Endodermal cell (in vitro differentiated cells): Measurements from ENCODE around the gene XKR7. TPM values are rescaled to one million over a fixed set of nuclear protein-coding genes. Genes with fewer than 3 reads are reported as not detected.

Experiments used
- DNase-seq: peaks from one replicate; pipeline ENCODE4 v3.0.0-alpha.2; 2017
- H3K27ac ChIP-seq: 2 replicates; pipeline ENCODE4 v1.5.1; 2013; ENCODE audit warnings: mild to moderate bottlenecking, low read depth, low read length, moderate library complexity
- H3K27me3 ChIP-seq: 2 replicates; pipeline ENCODE4 v1.6.1; 2013; ENCODE audit warnings: mild to moderate bottlenecking, low read length, moderate library complexity; ENCODE audit not compliant: insufficient read depth, control insufficient read depth, poor library complexity, severe bottlenecking
- H3K36me3 ChIP-seq: 2 replicates; pipeline ENCODE4 v1.7.0; 2013; ENCODE audit warnings: mild to moderate bottlenecking, low read length, moderate library complexity; ENCODE audit not compliant: control insufficient read depth, insufficient read depth
- H3K4me1 ChIP-seq: one replicate; pipeline ENCODE4 v1.7.0; 2013; ENCODE audit warnings: low read length; ENCODE audit not compliant: control insufficient read depth, insufficient read depth
- H3K4me3 ChIP-seq: 2 replicates; pipeline ENCODE4 v1.5.1; 2013; ENCODE audit warnings: mild to moderate bottlenecking, low read length, moderate library complexity
- H3K9ac ChIP-seq: 2 replicates; pipeline ENCODE4 v1.6.1; 2013; ENCODE audit warnings: mild to moderate bottlenecking, low read length, moderate library complexity; ENCODE audit not compliant: poor library complexity, severe bottlenecking; ENCODE audit errors: extremely low read depth
- H3K9me3 ChIP-seq: 2 replicates; pipeline ENCODE4 v1.6.1; 2013; ENCODE audit warnings: mild to moderate bottlenecking, low read length, moderate library complexity; ENCODE audit not compliant: control insufficient read depth
- H3K27ac Mint-ChIP-seq: 2 replicates; pipeline ENCODE4 v1.8.0; 2020; ENCODE audit warnings: mixed read lengths
- H3K27me3 Mint-ChIP-seq: 2 replicates; pipeline ENCODE4 v1.8.0; 2021; ENCODE audit warnings: mild to moderate bottlenecking, mixed read lengths; ENCODE audit not compliant: insufficient read depth
- H3K36me3 Mint-ChIP-seq: 2 replicates; pipeline ENCODE4 v1.8.0; 2020; ENCODE audit warnings: low read depth, mixed read lengths
- H3K4me1 Mint-ChIP-seq: 2 replicates; pipeline ENCODE4 v1.8.0; 2020; ENCODE audit warnings: mixed read lengths
- H3K4me3 Mint-ChIP-seq: 2 replicates; pipeline ENCODE4 v1.8.0; 2020; ENCODE audit warnings: mild to moderate bottlenecking, moderate library complexity, mixed read lengths
- H3K9me3 Mint-ChIP-seq: 2 replicates; pipeline ENCODE4 v1.8.0; 2020; ENCODE audit warnings: mild to moderate bottlenecking, mixed read lengths
- WGBS, 2 experiments: methylation state at CpG; one replicate each; pipeline versions ENCODE4 v1.1.5 to v1.1.7; 2013; ENCODE audit warnings: missing lambda C conversion rate in 2 of 2, mixed read lengths in 1 of 2; ENCODE audit not compliant: insufficient coverage in 1 of 2, insufficient read length in 1 of 2; 5-methylcytosine and 5-hydroxymethylcytosine counted together
- total RNA-seq, 2 donors: library from RNA; stranded (reverse); fragmentation: NEBNext Ultra II Directional in 1 of 2; extraction: Animal tissue kit (Norgen Biotek cat#: 25700) in 1 of 2; gene quantifications; 2 replicates in 1 of 2; 3 replicates in 1 of 2; pipeline ENCODE4 v1.2.1, GENCODE V29; 2021
- TF ChIP-seq, protein P1 (sequence below): fragments of 200-600 bp; sonication (generic); conservative IDR thresholded peaks from 2 replicates; pipeline ENCODE4 v1.5.0; 2021; ENCODE audit warnings: antibody characterized with exemption, mild to moderate bottlenecking

The XKR7 gene
- total RNA-seq, 2 donors from 2014 or later, result 2.7 to 3.1 TPM

DNA sequence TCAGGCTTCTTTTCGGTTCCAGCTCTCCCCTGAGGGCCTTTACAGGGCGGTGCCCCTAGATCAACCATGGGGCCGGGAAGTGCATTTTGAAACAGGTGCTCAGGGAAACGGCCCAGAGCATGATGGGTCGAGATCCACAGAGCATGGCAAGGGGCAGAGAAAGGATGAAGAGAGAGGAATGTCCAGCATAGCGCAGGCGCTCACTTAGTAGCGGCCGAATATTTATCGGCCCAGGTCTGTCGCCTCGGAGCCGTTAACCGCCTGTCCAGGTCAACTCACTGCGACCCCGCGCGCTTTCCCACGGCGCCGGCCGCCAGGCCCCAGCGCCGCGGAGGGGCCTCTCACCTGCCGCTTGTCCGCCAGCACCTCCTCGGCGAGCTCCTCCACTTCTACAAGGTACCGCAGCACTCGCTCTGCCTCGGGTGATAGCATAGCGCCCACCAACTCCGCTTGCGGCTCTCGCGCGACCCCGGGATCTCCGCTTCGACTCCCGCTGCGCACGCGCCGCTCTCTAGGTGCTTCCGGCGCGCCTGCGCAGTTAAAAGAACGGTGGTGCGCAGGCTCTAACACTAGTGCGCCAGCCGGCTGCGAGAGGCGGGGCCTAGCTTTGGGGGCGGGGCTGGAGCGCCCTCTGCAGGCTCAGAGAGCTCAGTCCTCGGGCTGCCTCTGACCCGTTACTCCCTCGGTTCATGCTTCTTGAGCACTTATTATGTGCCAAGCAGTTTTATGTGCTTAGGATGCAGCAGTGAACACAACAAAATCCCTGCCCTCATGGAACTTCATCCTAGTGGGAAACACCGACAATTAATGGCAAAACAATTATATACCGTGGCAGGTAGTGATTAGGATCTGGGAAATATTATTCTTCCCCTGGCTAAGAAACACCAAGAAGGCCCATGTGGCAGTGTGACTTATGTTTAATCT lies 16.2 kb upstream of the XKR7 start, which contains the start of gene PDRG1:
PDRG1 (minus strand) TSS at position 517 of the 924 bp plus-strand sequence; CDS start at position 432, 85 bp downstream.
- H3K4me1 Mint-ChIP-seq, result peaks cover 7% of the 10 kb centered on the region
- peaks cover 13% of the 10 kb centered on the region for H3K9me3 ChIP-seq
- H3K27me3 ChIP-seq, result peaks cover 9% of the 10 kb centered on the region
- peak within 1 kb of the TSS; percentile 92 for H3K27ac Mint-ChIP-seq
- peaks cover 34% of the 10 kb centered on the region for H3K36me3 ChIP-seq
- WGBS, 2 experiments, result 0 to 1% methylated on average over 29 to 63 of the region's 63 CpGs
- H3K9ac ChIP-seq, result peak within 1 kb of the TSS; percentile 88
- H3K9me3 Mint-ChIP-seq, result peaks cover 6% of the 10 kb centered on the region
- H3K4me3 Mint-ChIP-seq, result peak within 1 kb of the TSS; percentile 94
- peaks cover 37% of the 10 kb centered on the region for H3K27me3 Mint-ChIP-seq
- H3K4me3 ChIP-seq, result peak within 1 kb of the TSS; percentile 96
- peak within 1 kb of the TSS; percentile 58 for H3K27ac ChIP-seq
- no peaks in the 10 kb centered on the region for H3K4me1 ChIP-seq
- peak; percentile 98 for DNase-seq
- TF ChIP-seq, protein P1, sequence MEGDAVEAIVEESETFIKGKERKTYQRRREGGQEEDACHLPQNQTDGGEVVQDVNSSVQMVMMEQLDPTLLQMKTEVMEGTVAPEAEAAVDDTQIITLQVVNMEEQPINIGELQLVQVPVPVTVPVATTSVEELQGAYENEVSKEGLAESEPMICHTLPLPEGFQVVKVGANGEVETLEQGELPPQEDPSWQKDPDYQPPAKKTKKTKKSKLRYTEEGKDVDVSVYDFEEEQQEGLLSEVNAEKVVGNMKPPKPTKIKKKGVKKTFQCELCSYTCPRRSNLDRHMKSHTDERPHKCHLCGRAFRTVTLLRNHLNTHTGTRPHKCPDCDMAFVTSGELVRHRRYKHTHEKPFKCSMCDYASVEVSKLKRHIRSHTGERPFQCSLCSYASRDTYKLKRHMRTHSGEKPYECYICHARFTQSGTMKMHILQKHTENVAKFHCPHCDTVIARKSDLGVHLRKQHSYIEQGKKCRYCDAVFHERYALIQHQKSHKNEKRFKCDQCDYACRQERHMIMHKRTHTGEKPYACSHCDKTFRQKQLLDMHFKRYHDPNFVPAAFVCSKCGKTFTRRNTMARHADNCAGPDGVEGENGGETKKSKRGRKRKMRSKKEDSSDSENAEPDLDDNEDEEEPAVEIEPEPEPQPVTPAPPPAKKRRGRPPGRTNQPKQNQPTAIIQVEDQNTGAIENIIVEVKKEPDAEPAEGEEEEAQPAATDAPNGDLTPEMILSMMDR, result peak; percentile 100
- H3K36me3 Mint-ChIP-seq, result peaks cover 34% of the 10 kb centered on the region

- Mint-ChIP-seq H3K9me3 (no peaks in the 10 kb centered on the region), H3K27me3 (peaks cover 49% of the 10 kb centered on the region)
- 92 to 94% methylated on average over 2 to 6 of the region's 6 CpGs for WGBS, 2 experiments
Observed at GRCh38 chr20:31953556-31954148, 14.3 kb upstream of the XKR7 start.

GRCh38 chr20:31954500-31954899 lies 13.5 kb upstream of the XKR7 start:
- H3K4me3 Mint-ChIP-seq, result no peak overlapping the region
- Histone ChIP-seq H3K9me3 (no peaks in the 10 kb centered on the region), H3K4me3 (no peak overlapping the region), H3K9ac (no peak overlapping the region), H3K27ac (no peak overlapping the region), H3K27me3 (peaks cover 16% of the 10 kb centered on the region), H3K36me3 (peaks cover 9% of the 10 kb centered on the region), H3K4me1 (no peaks in the 10 kb centered on the region)
- 63 to 100% methylated on average over 1 of the region's 1 CpG for WGBS, 2 experiments
- peaks cover 8% of the 10 kb centered on the region for H3K36me3 Mint-ChIP-seq
- no peak for DNase-seq
- peaks cover 7% of the 10 kb centered on the region for H3K4me1 Mint-ChIP-seq
- no peak overlapping the region for H3K27ac Mint-ChIP-seq
- no peaks in the 10 kb centered on the region for H3K9me3 Mint-ChIP-seq
- TF ChIP-seq, protein P1, result no peak
- H3K27me3 Mint-ChIP-seq, result peaks cover 55% of the 10 kb centered on the region

More at GRCh38 chr20:31953556-31954148, 14.3 kb upstream of the XKR7 start:
- Histone ChIP-seq H3K9me3 (peaks cover 3% of the 10 kb centered on the region), H3K9ac (no peak overlapping the region), H3K27me3 (peaks cover 12% of the 10 kb centered on the region), H3K4me3 (no peak overlapping the region), H3K4me1 (no peaks in the 10 kb centered on the region), H3K36me3 (peaks cover 15% of the 10 kb centered on the region), H3K27ac (no peak overlapping the region)
- H3K36me3 Mint-ChIP-seq, result peaks cover 16% of the 10 kb centered on the region
- TF ChIP-seq, protein P1, result no peak
- DNase-seq, result no peak
- no peak overlapping the region for H3K4me3 Mint-ChIP-seq
- no peak overlapping the region for H3K27ac Mint-ChIP-seq
- peaks cover 7% of the 10 kb centered on the region for H3K4me1 Mint-ChIP-seq
